PC-9 (cell line): ENCODE data around the gene SLC24A5. TPM values are rescaled to one million over a fixed set of nuclear protein-coding genes. Genes with fewer than 3 reads are reported as not detected.

Experiments used
- BruUV-seq: library from RNA; stranded (reverse); fragments of 400-500 nt; replicated peaks from 2 replicates; lab custom pipeline; 2021; lab: Mats Ljungman, UMichigan
- CTCF ChIA-PET: fragments of 300-600 bp; sonication (Branson Sonifier 250); formaldehyde crosslinking; loops from one replicate; lab custom pipeline; 2022; ENCODE audit warnings: antibody characterized with exemption; lab: Charles Lee
- POLR2A ChIA-PET: fragments of 300-600 bp; sonication (Branson Sonifier 250); formaldehyde crosslinking; loops from one replicate; lab custom pipeline; 2022; ENCODE audit warnings: antibody characterized with exemption; ENCODE audit not compliant: unreplicated experiment; lab: Charles Lee
- DNase-seq, 2 experiments: peaks; one replicate each; pipeline versions ENCODE4 v3.0.0 to v3.0.0-alpha.2; 2015 to 2022; ENCODE audit warnings: mixed read lengths in 1 of 2
- H2AFZ ChIP-seq: fragments of 200-600 bp; sonication (generic); 2 replicates; pipeline ENCODE4 v1.8.1; 2017; ENCODE audit warnings: antibody characterized with exemption
- H3F3A ChIP-seq: fragments of 200-600 bp; sonication (generic); 2 replicates; pipeline ENCODE4 v1.8.1; 2017; ENCODE audit warnings: antibody characterized with exemption, mild to moderate bottlenecking, low read depth; ENCODE audit not compliant: insufficient read depth
- H3K27ac ChIP-seq: fragments of 200-600 bp; sonication (generic); 2 replicates; pipeline ENCODE4 v1.6.1; 2016; ENCODE audit warnings: mixed run types
- H3K27me3 ChIP-seq: fragments of 200-600 bp; sonication (generic); 2 replicates; pipeline ENCODE4 v1.6.1; 2016; ENCODE audit warnings: low read depth, mixed run types; ENCODE audit not compliant: insufficient read depth
- H3K36me3 ChIP-seq: fragments of 200-600 bp; sonication (generic); 2 replicates; pipeline ENCODE4 v1.6.1; 2016; ENCODE audit warnings: low read depth, mixed run types
- H3K4me1 ChIP-seq: fragments of 200-600 bp; sonication (generic); replicated peaks from 2 replicates; pipeline ENCODE4 v1.6.1; 2016; ENCODE audit warnings: mixed run types; ENCODE audit not compliant: insufficient read depth
- H3K4me2 ChIP-seq: fragments of 200-600 bp; sonication (generic); 2 replicates; pipeline ENCODE4 v1.6.1; 2017; ENCODE audit warnings: mixed run types
- H3K4me3 ChIP-seq: fragments of 200-600 bp; sonication (generic); 2 replicates; pipeline ENCODE4 v1.6.1; 2016; ENCODE audit warnings: mixed run types
- H3K79me2 ChIP-seq: fragments of 200-600 bp; sonication (generic); 2 replicates; pipeline ENCODE4 v1.6.1; 2017; ENCODE audit warnings: low read depth, mixed run types
- H3K9me2 ChIP-seq: fragments of 200-600 bp; sonication (generic); 2 replicates; pipeline ENCODE4 v1.8.1; 2017; ENCODE audit warnings: mild to moderate bottlenecking; ENCODE audit not compliant: insufficient read depth
- H3K9me3 ChIP-seq: fragments of 200-600 bp; sonication (generic); 2 replicates; pipeline ENCODE4 v1.8.1; 2016; ENCODE audit warnings: low read depth; ENCODE audit not compliant: insufficient read depth
- H4K20me1 ChIP-seq: fragments of 200-600 bp; sonication (generic); 2 replicates; pipeline ENCODE4 v1.8.1; 2017; ENCODE audit not compliant: insufficient read depth
- CTCF ChIP-seq: fragments of 200-600 bp; sonication (generic); conservative IDR thresholded peaks from 2 replicates; pipeline ENCODE4 v1.6.1; 2017; ENCODE audit warnings: mixed run types, antibody characterized with exemption, mild to moderate bottlenecking, moderate library complexity
- EZH2 ChIP-seq: fragments of 200-600 bp; sonication (generic); IDR thresholded peaks from 2 replicates; pipeline ENCODE4 v1.8.0; 2017; ENCODE audit warnings: antibody characterized with exemption, low read depth
- intact Hi-C: fragments of 100-400 bp; cut with micrococcal nuclease; formaldehyde crosslinking; loops from one replicate; pipeline ENCODE4 v1.10.0; 2022; ENCODE audit not compliant: unreplicated experiment
- total RNA-seq: library from RNA; stranded (reverse); gene quantifications from 2 replicates; pipeline ENCODE4 v1.2.3, GENCODE V29; 2021

Gene SLC24A5
- total RNA-seq, 1 experiment from 2014 or later = not detected

- no peak for DNase-seq
- BruUV-seq = no TSS peak
- intact Hi-C loops = no loop called here
- TF ChIP-seq CTCF (no peak), EZH2 (no peak)
- H3F3A ChIP-seq = no peaks in the 10 kb centered on the region
- CTCF ChIA-PET = interaction anchor here (0.6 kb wide), 1 partner anchor 136 kb away, joined by 3 read pairs; no protein-coding TSS in a partner anchor
- H2AFZ ChIP-seq = no peak overlapping the region
- POLR2A ChIA-PET = no interaction called here
- H3K4me2 ChIP-seq = no peak overlapping the region
- H4K20me1 ChIP-seq = no peaks in the 10 kb centered on the region
- no peak overlapping the region for H3K27ac ChIP-seq
- H3K4me1 ChIP-seq = no peaks in the 10 kb centered on the region
- no peaks in the 10 kb centered on the region for H3K79me2 ChIP-seq
- H3K9me2 ChIP-seq = no peaks in the 10 kb centered on the region
- H3K27me3 ChIP-seq = no peaks in the 10 kb centered on the region
- H3K4me3 ChIP-seq = no peak overlapping the region
- no peaks in the 10 kb centered on the region for H3K9me3 ChIP-seq
- H3K36me3 ChIP-seq = no peaks in the 10 kb centered on the region
Measured at GRCh38 chr15:48076454-48076853, 44.3 kb upstream of the SLC24A5 start.

GRCh38 chr15:48077616-48078184 lies 43.1 kb upstream of the SLC24A5 start:
- H3K27ac ChIP-seq = no peak overlapping the region
- no peak overlapping the region for H3K4me2 ChIP-seq
- no peak for DNase-seq
- no peaks in the 10 kb centered on the region for H3K9me2 ChIP-seq
- no TSS peak for BruUV-seq
- no peaks in the 10 kb centered on the region for H3K79me2 ChIP-seq
- H3K27me3 ChIP-seq = no peaks in the 10 kb centered on the region
- no peaks in the 10 kb centered on the region for H3K36me3 ChIP-seq
- H3K9me3 ChIP-seq = no peaks in the 10 kb centered on the region
- H2AFZ ChIP-seq = no peak overlapping the region
- intact Hi-C loops = no loop called here
- no peaks in the 10 kb centered on the region for H3F3A ChIP-seq
- no peak overlapping the region for H3K4me3 ChIP-seq
- H3K4me1 ChIP-seq = no peaks in the 10 kb centered on the region
- ChIA-PET CTCF (no interaction called here), POLR2A (no interaction called here)
- H4K20me1 ChIP-seq = no peaks in the 10 kb centered on the region
- TF ChIP-seq EZH2 = no peak
- no peak for TF ChIP-seq CTCF

GRCh38 chr15:48084759-48085590 lies 35.8 kb upstream of the SLC24A5 start:
- Histone ChIP-seq H2AFZ (no peak overlapping the region), H3K4me2 (no peak overlapping the region), H3K27ac (no peak overlapping the region), H3K9me2 (no peaks in the 10 kb centered on the region), H3K36me3 (no peaks in the 10 kb centered on the region), H3K9me3 (no peaks in the 10 kb centered on the region), H3K27me3 (no peaks in the 10 kb centered on the region), H3F3A (no peaks in the 10 kb centered on the region), H4K20me1 (no peaks in the 10 kb centered on the region), H3K4me1 (no peaks in the 10 kb centered on the region), H3K79me2 (no peaks in the 10 kb centered on the region), H3K4me3 (no peak overlapping the region)
- ChIA-PET POLR2A (no interaction called here), CTCF (interaction anchor here (0.8 kb wide), 1 partner anchor 12 kb away, joined by 3 read pairs; no protein-coding TSS in a partner anchor)
- DNase-seq = no peak
- intact Hi-C loops = no loop called here
- TF ChIP-seq EZH2 (no peak), CTCF (0 out of 2 replicates have a peak, but pooled peaks have one; percentile 17)
- BruUV-seq = no TSS peak
